Measurements from ENCODE around the gene IRGQ.

Gene IRGQ

GRCh38 chr19:43545981-43546380 lies 50.0 kb downstream of the IRGQ start:
- Mint-ChIP-seq H3K4me3 (no peak overlapping the region), H3K36me3 (ENCODE audit: low read depth) (peaks cover 67% of the 10 kb centered on the region), H3K27me3 (ENCODE audit: low read depth) (no peaks in the 10 kb centered on the region), H3K4me1 (no peaks in the 10 kb centered on the region), H3K27ac (no peak overlapping the region), H3K9me3 (no peaks in the 10 kb centered on the region)
- TF ChIP-seq CTCF (IDR thresholded peaks at IDR 0.05; ENCODE audit: unreplicated experiment in 3 of 3) = no peak

GRCh38 chr19:43545276-43545675 lies 50.7 kb downstream of the IRGQ start:
- no peak for TF ChIP-seq CTCF (IDR thresholded peaks at IDR 0.05; ENCODE audit: unreplicated experiment in 3 of 3)

GRCh38 chr19:43544077-43544476 lies 51.9 kb downstream of the IRGQ start:
- peaks cover 68% of the 10 kb centered on the region for H3K36me3 Mint-ChIP-seq (ENCODE audit: low read depth)
- H3K4me1 Mint-ChIP-seq = no peaks in the 10 kb centered on the region
- H3K9me3 Mint-ChIP-seq = peaks cover 3% of the 10 kb centered on the region
- H3K27me3 Mint-ChIP-seq (ENCODE audit: low read depth) = no peaks in the 10 kb centered on the region
- no peak for TF ChIP-seq CTCF (IDR thresholded peaks at IDR 0.05; ENCODE audit: unreplicated experiment in 3 of 3)
- H3K27ac Mint-ChIP-seq = no peak overlapping the region
- no peak overlapping the region for H3K4me3 Mint-ChIP-seq

More at GRCh38 chr19:43545276-43545675, 50.7 kb downstream of the IRGQ start:
- H3K9me3 Mint-ChIP-seq = no peaks in the 10 kb centered on the region
- no peak overlapping the region for H3K27ac Mint-ChIP-seq
- H3K4me1 Mint-ChIP-seq = no peaks in the 10 kb centered on the region
- peaks cover 67% of the 10 kb centered on the region for H3K36me3 Mint-ChIP-seq (ENCODE audit: low read depth)
- no peak overlapping the region for H3K4me3 Mint-ChIP-seq
- no peaks in the 10 kb centered on the region for H3K27me3 Mint-ChIP-seq (ENCODE audit: low read depth)

GRCh38 chr19:43541920-43542650 lies 53.8 kb downstream of the IRGQ start:
- no peak overlapping the region for H3K27ac Mint-ChIP-seq

GRCh38 chr19:43540381-43540780 lies 55.6 kb downstream of the IRGQ start:
- Mint-ChIP-seq H3K9me3 (peaks cover 10% of the 10 kb centered on the region), H3K4me3 (no peak overlapping the region), H3K27me3 (ENCODE audit: low read depth) (no peaks in the 10 kb centered on the region), H3K27ac (no peak overlapping the region), H3K36me3 (ENCODE audit: low read depth) (peaks cover 88% of the 10 kb centered on the region), H3K4me1 (peaks cover 2% of the 10 kb centered on the region)
- TF ChIP-seq CTCF (IDR thresholded peaks at IDR 0.05; ENCODE audit: unreplicated experiment in 3 of 3) = no peak

More at GRCh38 chr19:43541920-43542650, 53.8 kb downstream of the IRGQ start:
- no peak for TF ChIP-seq CTCF (IDR thresholded peaks at IDR 0.05; ENCODE audit: unreplicated experiment in 3 of 3)
- peaks cover 10% of the 10 kb centered on the region for H3K9me3 Mint-ChIP-seq
- no peaks in the 10 kb centered on the region for H3K27me3 Mint-ChIP-seq (ENCODE audit: low read depth)
- peaks cover 78% of the 10 kb centered on the region for H3K36me3 Mint-ChIP-seq (ENCODE audit: low read depth)
- no peak overlapping the region for H3K4me3 Mint-ChIP-seq
- H3K4me1 Mint-ChIP-seq = no peaks in the 10 kb centered on the region

- Mint-ChIP-seq H3K4me1 (peaks cover 5% of the 10 kb centered on the region), H3K4me3 (no peak overlapping the region), H3K36me3 (ENCODE audit: low read depth) (peaks cover 73% of the 10 kb centered on the region), H3K27ac (no peak overlapping the region), H3K9me3 (peaks cover 10% of the 10 kb centered on the region), H3K27me3 (ENCODE audit: low read depth) (no peaks in the 10 kb centered on the region)
- no peak for TF ChIP-seq CTCF (IDR thresholded peaks at IDR 0.05; ENCODE audit: unreplicated experiment in 3 of 3)
These were observed 57.0 kb downstream of the IRGQ start for GRCh38 chr19:43538922-43539321.
